ENCODE data around the gene EPHA1.
"Not testable (repeated sequence)": the region's sequence is repeated elsewhere in the genome, so short reads cannot be mapped to it uniquely, and the experiment has no call there.

The EPHA1 gene

GRCh38 chr7:143406002-143406357 lies 2.7 kb downstream of the EPHA1 start:
- no peak for DNase-seq (ENCODE audit: extremely low read depth in 1 of 2, low read depth in 1 of 2)

- DNase-seq (ENCODE audit: extremely low read depth in 1 of 2, low read depth in 1 of 2), result no peak
Observed at GRCh38 chr7:143405173-143406001, 3.3 kb downstream of the EPHA1 start.

GRCh38 chr7:143402233-143402632 lies 6.4 kb downstream of the EPHA1 start:
- DNase-seq (ENCODE audit: extremely low read depth in 1 of 2, low read depth in 1 of 2), result not testable (repeated sequence)

GRCh38 chr7:143401265-143401664 lies 7.4 kb downstream of the EPHA1 start:
- DNase-seq (ENCODE audit: extremely low read depth in 1 of 2, low read depth in 1 of 2), result no peak

- DNase-seq (ENCODE audit: extremely low read depth in 1 of 2, low read depth in 1 of 2), result no peak
Observed at GRCh38 chr7:143399642-143400041, 9.0 kb downstream of the EPHA1 start.

- DNase-seq (ENCODE audit: extremely low read depth in 1 of 2, low read depth in 1 of 2), result no peak
Observed at GRCh38 chr7:143399151-143399550, 9.5 kb downstream of the EPHA1 start.

- no peak for DNase-seq (ENCODE audit: extremely low read depth in 1 of 2, low read depth in 1 of 2)
Observed at GRCh38 chr7:143398616-143399015, 10.0 kb downstream of the EPHA1 start.

GRCh38 chr7:143397710-143398530 lies 10.7 kb downstream of the EPHA1 start:
- DNase-seq (ENCODE audit: extremely low read depth in 1 of 2, low read depth in 1 of 2), result no peak

GRCh38 chr7:143396625-143397556 lies 11.8 kb downstream of the EPHA1 start:
- no peak for DNase-seq (ENCODE audit: extremely low read depth in 1 of 2, low read depth in 1 of 2)

GRCh38 chr7:143396182-143396581 lies 12.5 kb downstream of the EPHA1 start:
- no peak for DNase-seq (ENCODE audit: extremely low read depth in 1 of 2, low read depth in 1 of 2)

GRCh38 chr7:143395187-143396149 lies 13.2 kb downstream of the EPHA1 start:
- no peak for DNase-seq (ENCODE audit: extremely low read depth in 1 of 2, low read depth in 1 of 2)

GRCh38 chr7:143394777-143395176 lies 13.9 kb downstream of the EPHA1 start:
- DNase-seq (ENCODE audit: extremely low read depth in 1 of 2, low read depth in 1 of 2), result no peak

GRCh38 chr7:143394068-143394467 lies 14.6 kb downstream of the EPHA1 start:
- no peak for DNase-seq (ENCODE audit: extremely low read depth in 1 of 2, low read depth in 1 of 2)

- DNase-seq (ENCODE audit: extremely low read depth in 1 of 2, low read depth in 1 of 2), result no peak
Observed at GRCh38 chr7:143393267-143394041, 15.2 kb downstream of the EPHA1 start.

- DNase-seq (ENCODE audit: extremely low read depth in 1 of 2, low read depth in 1 of 2), result no peak
Observed at GRCh38 chr7:143392875-143393266, 15.8 kb downstream of the EPHA1 start.

GRCh38 chr7:143392427-143392826 lies 16.2 kb downstream of the EPHA1 start:
- not testable (repeated sequence) for DNase-seq (ENCODE audit: extremely low read depth in 1 of 2, low read depth in 1 of 2)

- no peak for DNase-seq (ENCODE audit: extremely low read depth in 1 of 2, low read depth in 1 of 2)
Observed at GRCh38 chr7:143391462-143392404, 16.9 kb downstream of the EPHA1 start.

GRCh38 chr7:143390773-143391317 lies 17.8 kb downstream of the EPHA1 start:
- no peak for DNase-seq (ENCODE audit: extremely low read depth in 1 of 2, low read depth in 1 of 2)
